ACHN (cell line): ENCODE data around the gene PALM.

Experiments used
- DNase-seq: peaks from one replicate; pipeline ENCODE4 v3.0.0-alpha.2; 2015
- in situ Hi-C: cut with HindIII; loops from 2 replicates; pipeline ENCODE4 v1.10.0; 2017; ENCODE audit warnings: low sequenced_read_pairs, low pct_ligation_motif_present, low pct_unique_long_range_greater_than_20kb

The PALM gene

GRCh38 chr19:764301-764700 is 55.6 kb downstream of the PALM start:
- in situ Hi-C loops: no loop called here
- DNase-seq: no peak

- in situ Hi-C loops: no loop called here
- no peak for DNase-seq
These were observed 56.5 kb downstream of the PALM start for GRCh38 chr19:765179-765738.

GRCh38 chr19:768424-768823 is 59.7 kb downstream of the PALM start:
- DNase-seq: peak; percentile 90
- in situ Hi-C loops: no loop called here

GRCh38 chr19:769616-770015 is 60.9 kb downstream of the PALM start:
- no peak for DNase-seq
- in situ Hi-C loops: no loop called here

GRCh38 chr19:771332-771785 is 62.6 kb downstream of the PALM start:
- in situ Hi-C loops: no loop called here
- DNase-seq: peak; percentile 64

GRCh38 chr19:772063-772462 is 63.3 kb downstream of the PALM start:
- no peak for DNase-seq
- in situ Hi-C loops: no loop called here

- peak; percentile 70 for DNase-seq
- in situ Hi-C loops: no loop called here
These were observed 64.1 kb downstream of the PALM start for GRCh38 chr19:772730-773436.

GRCh38 chr19:776549-776948 is 67.8 kb downstream of the PALM start:
- DNase-seq: no peak
- in situ Hi-C loops: no loop called here

GRCh38 chr19:778910-779653 is 70.3 kb downstream of the PALM start:
- peak; percentile 51 for DNase-seq
- in situ Hi-C loops: no loop called here

GRCh38 chr19:780935-781334 is 72.2 kb downstream of the PALM start:
- no peak for DNase-seq
- in situ Hi-C loops: no loop called here

GRCh38 chr19:781800-782184 is 73.1 kb downstream of the PALM start:
- DNase-seq: no peak
- in situ Hi-C loops: no loop called here

- peak; percentile 76 for DNase-seq
- in situ Hi-C loops: no loop called here
These were observed 73.6 kb downstream of the PALM start for GRCh38 chr19:782185-782877.

GRCh38 chr19:782878-783668 is 74.3 kb downstream of the PALM start:
- DNase-seq: peak; percentile 26
- in situ Hi-C loops: no loop called here

GRCh38 chr19:784541-784940 is 75.8 kb downstream of the PALM start:
- no peak for DNase-seq
- in situ Hi-C loops: no loop called here

GRCh38 chr19:787536-787935 is 78.8 kb downstream of the PALM start:
- DNase-seq: no peak
- in situ Hi-C loops: no loop called here

GRCh38 chr19:788686-788982 is 79.9 kb downstream of the PALM start:
- DNase-seq: no peak
- in situ Hi-C loops: no loop called here

GRCh38 chr19:788983-789700 is 80.4 kb downstream of the PALM start:
- DNase-seq: no peak
- in situ Hi-C loops: no loop called here

- no peak for DNase-seq
- in situ Hi-C loops: no loop called here
These were observed 80.9 kb downstream of the PALM start for GRCh38 chr19:789701-790060.
